ACC112 (cell line): ENCODE data around the gene SORCS3.
"Not testable (repeated sequence)": the region's sequence is repeated elsewhere in the genome, so short reads cannot be mapped to it uniquely, and the experiment has no call there.

Experiments
- H2AFZ ChIP-seq: fragments of 200-600 bp; sonication (generic); one replicate; pipeline ENCODE4 v1.6.0; 2017; ENCODE audit warnings: antibody characterized with exemption, low read length; ENCODE audit not compliant: unreplicated experiment
- H3K27ac ChIP-seq: fragments of 200-600 bp; sonication (generic); 2 replicates; pipeline ENCODE4 v1.5.1; 2014; ENCODE audit warnings: low read depth, mild to moderate bottlenecking, antibody characterized with exemption, low read length, moderate library complexity
- H3K27me3 ChIP-seq: fragments of 200-600 bp; sonication (generic); 2 replicates; pipeline ENCODE4 v1.6.1; 2014; ENCODE audit warnings: mild to moderate bottlenecking, antibody characterized with exemption, low read length, moderate library complexity, mixed read lengths; ENCODE audit not compliant: insufficient read depth
- H3K36me3 ChIP-seq: fragments of 200-600 bp; sonication (generic); 2 replicates; pipeline ENCODE4 v1.6.1; 2016; ENCODE audit warnings: mild to moderate bottlenecking, antibody characterized with exemption, low read length, moderate library complexity, mixed read lengths; ENCODE audit not compliant: insufficient read depth
- H3K4me1 ChIP-seq: fragments of 200-600 bp; sonication (generic); one replicate; pipeline ENCODE4 v1.6.1; 2016; ENCODE audit warnings: low read length, mixed read lengths; ENCODE audit not compliant: insufficient read depth, unreplicated experiment, control insufficient read depth
- H3K4me3 ChIP-seq: fragments of 200-600 bp; sonication (generic); 2 replicates; pipeline ENCODE4 v1.5.1; 2014; ENCODE audit warnings: mild to moderate bottlenecking, low read depth, low read length
- H3K79me2 ChIP-seq: fragments of 200-600 bp; sonication (generic); one replicate; pipeline ENCODE4 v1.6.0; 2016; ENCODE audit warnings: low read length; ENCODE audit not compliant: control insufficient read depth, unreplicated experiment, insufficient read depth

Gene SORCS3

GRCh38 chr10:104689547-104689946 is 48.5 kb downstream of the SORCS3 start:
- H3K4me1 ChIP-seq, result no peaks in the 10 kb centered on the region
- H3K36me3 ChIP-seq, result no peaks in the 10 kb centered on the region
- H3K27ac ChIP-seq, result no peak overlapping the region
- no peaks in the 10 kb centered on the region for H3K79me2 ChIP-seq
- no peaks in the 10 kb centered on the region for H3K27me3 ChIP-seq
- no peak overlapping the region for H2AFZ ChIP-seq
- H3K4me3 ChIP-seq, result no peak overlapping the region

DNA sequence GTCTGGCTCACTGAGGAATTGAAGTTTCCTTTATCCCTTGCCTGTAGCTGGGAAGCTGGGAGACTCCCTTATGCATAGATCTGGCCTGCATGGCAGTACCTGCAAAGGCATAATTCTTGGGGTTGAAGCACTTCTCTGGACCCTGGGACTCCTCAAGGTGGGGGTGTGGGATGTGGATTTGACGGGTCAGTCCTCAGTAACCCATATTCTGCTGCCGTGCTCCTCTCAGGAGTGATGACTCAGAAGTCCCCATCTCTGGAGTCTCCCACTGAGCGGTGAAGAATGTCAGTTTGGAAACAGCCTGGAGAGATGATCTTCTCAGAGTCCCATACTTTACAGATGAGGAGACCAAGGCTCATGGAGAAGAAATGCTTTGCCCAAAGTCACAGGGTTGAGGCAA is 49.0 kb downstream of the SORCS3 start:
- Histone ChIP-seq H2AFZ (no peak overlapping the region), H3K36me3 (no peaks in the 10 kb centered on the region), H3K27ac (no peak overlapping the region), H3K27me3 (no peaks in the 10 kb centered on the region), H3K79me2 (no peaks in the 10 kb centered on the region), H3K4me3 (no peak overlapping the region), H3K4me1 (no peaks in the 10 kb centered on the region)

GRCh38 chr10:104690959-104691358 is 49.9 kb downstream of the SORCS3 start:
- Histone ChIP-seq H2AFZ (no peak overlapping the region), H3K27me3 (no peaks in the 10 kb centered on the region), H3K4me3 (no peak overlapping the region), H3K27ac (no peak overlapping the region), H3K79me2 (no peaks in the 10 kb centered on the region), H3K4me1 (no peaks in the 10 kb centered on the region), H3K36me3 (no peaks in the 10 kb centered on the region)

DNA sequence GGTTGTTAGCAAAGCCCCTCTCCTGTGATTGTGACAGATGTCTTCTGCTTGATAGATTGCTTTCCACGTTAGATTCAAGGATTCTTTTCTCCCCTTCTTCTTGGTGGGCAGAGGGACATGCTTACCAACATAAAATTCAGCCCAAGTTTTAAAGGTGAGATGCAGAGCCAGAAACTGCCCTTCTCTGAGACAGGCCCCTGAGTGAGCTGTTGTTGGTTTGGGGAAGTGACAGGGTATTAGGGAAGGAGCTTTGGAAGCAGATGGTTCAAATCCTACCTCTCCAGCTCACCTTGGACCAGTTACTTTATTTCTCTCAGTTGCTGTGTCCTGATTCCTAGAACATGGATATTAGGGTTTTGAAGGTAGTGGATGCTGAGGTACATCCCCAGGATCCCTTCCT is 53.0 kb downstream of the SORCS3 start:
- Histone ChIP-seq H3K27ac (no peak overlapping the region), H3K36me3 (no peaks in the 10 kb centered on the region), H3K4me1 (no peaks in the 10 kb centered on the region), H3K4me3 (no peak overlapping the region), H3K27me3 (no peaks in the 10 kb centered on the region), H2AFZ (no peak overlapping the region), H3K79me2 (no peaks in the 10 kb centered on the region)

DNA sequence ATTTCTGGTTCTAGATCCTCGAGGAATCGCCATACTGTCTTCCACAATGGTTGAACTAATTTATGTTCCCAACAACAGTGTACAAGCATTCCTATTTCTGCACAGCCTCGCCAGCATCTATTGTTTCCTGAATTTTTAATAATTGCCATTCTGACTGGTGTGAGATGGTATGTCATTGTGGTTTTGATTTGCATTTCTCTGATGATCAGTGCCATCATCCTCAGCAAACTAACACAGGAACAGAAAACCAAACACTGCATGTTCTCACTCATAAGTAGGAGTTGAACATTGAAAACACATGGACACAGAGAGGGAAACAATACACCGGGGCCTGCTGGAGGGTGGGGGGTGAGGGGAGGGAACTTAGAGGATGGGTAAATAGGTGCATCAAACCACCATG is 62.2 kb downstream of the SORCS3 start:
- not testable (repeated sequence) for H3K4me1 ChIP-seq, H3K27ac ChIP-seq, H3K79me2 ChIP-seq, H3K27me3 ChIP-seq, H2AFZ ChIP-seq, H3K4me3 ChIP-seq, H3K36me3 ChIP-seq

DNA sequence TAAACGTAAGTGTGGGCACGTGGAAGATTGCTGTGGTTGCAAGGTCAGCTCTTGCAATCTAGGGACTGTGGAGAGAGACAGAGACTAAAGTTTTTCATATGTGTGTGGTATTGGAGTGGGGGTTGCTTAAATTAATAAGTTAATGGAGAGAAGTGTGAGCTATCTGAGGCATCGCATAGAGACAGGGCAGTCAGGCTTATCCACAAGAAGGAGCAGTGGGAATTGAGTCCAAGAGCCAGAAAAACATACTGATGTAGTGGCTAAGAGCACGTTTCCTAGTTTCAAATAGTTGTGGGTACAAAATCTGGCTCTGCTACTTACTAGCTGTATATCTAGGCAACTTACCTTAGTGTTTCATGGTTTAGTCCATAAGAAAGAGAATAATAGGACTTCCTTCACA is 65.8 kb downstream of the SORCS3 start:
- Histone ChIP-seq H3K4me1 (no peaks in the 10 kb centered on the region), H3K27ac (no peak overlapping the region)

GRCh38 chr10:104707602-104708459 is 66.7 kb downstream of the SORCS3 start:
- Histone ChIP-seq H3K27ac (no peak overlapping the region), H3K4me3 (no peak overlapping the region), H3K27me3 (no peaks in the 10 kb centered on the region), H2AFZ (no peak overlapping the region), H3K36me3 (no peaks in the 10 kb centered on the region), H3K4me1 (no peaks in the 10 kb centered on the region), H3K79me2 (no peaks in the 10 kb centered on the region)

More for the DNA sequence above, 65.8 kb downstream of the SORCS3 start:
- H3K4me3 ChIP-seq, result no peak overlapping the region
- H2AFZ ChIP-seq, result no peak overlapping the region
- no peaks in the 10 kb centered on the region for H3K79me2 ChIP-seq
- H3K27me3 ChIP-seq, result no peaks in the 10 kb centered on the region
- H3K36me3 ChIP-seq, result no peaks in the 10 kb centered on the region

- no peak overlapping the region for H2AFZ ChIP-seq
- H3K27ac ChIP-seq, result no peak overlapping the region
- H3K4me1 ChIP-seq, result no peaks in the 10 kb centered on the region
- no peaks in the 10 kb centered on the region for H3K27me3 ChIP-seq
- no peak overlapping the region for H3K4me3 ChIP-seq
- no peaks in the 10 kb centered on the region for H3K79me2 ChIP-seq
- H3K36me3 ChIP-seq, result no peaks in the 10 kb centered on the region
Measured at GRCh38 chr10:104711302-104711721, 70.2 kb downstream of the SORCS3 start.

DNA sequence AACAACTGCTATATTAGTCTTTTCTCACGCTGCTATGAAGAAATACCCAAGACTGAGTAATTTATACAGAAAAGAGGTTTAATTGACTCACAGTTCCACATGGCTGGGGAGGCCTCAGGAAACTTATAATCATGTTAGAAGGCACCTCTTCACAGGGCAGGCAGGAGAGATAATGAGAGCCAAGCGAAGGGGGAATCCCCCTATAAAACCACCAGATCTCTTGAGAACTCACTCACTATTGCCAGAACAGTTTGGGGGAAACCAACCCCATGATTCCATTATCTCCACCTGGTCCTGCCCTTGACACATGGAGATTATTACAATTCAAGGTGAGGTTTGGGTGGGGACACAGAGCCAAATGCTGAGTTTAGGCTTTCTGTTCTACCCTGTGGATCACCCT is 89.5 kb downstream of the SORCS3 start:
- not testable (repeated sequence) for H3K27me3 ChIP-seq, H2AFZ ChIP-seq, H3K4me3 ChIP-seq, H3K27ac ChIP-seq, H3K36me3 ChIP-seq, H3K4me1 ChIP-seq, H3K79me2 ChIP-seq

DNA sequence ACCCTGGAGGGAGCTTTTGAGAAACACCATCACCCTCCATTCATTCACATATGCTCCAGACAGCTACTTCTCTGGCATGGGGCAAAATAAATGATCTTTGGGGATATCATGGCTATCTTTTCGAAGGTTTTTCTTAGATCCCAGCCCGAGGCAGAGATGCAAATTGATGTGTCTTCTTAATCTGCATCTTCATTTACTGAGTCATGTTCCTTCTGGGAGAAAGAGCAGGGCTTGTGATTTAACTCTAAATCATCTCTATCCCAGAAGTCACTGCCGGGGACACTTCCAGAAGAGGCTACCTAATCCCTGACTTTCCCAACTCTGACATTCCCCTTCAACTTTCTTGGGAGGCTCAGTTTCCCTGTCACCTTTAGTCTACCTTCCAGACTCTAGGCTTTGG is 90.1 kb downstream of the SORCS3 start:
- Histone ChIP-seq H2AFZ (no peak overlapping the region), H3K27ac (no peak overlapping the region), H3K27me3 (no peaks in the 10 kb centered on the region), H3K79me2 (no peaks in the 10 kb centered on the region), H3K36me3 (no peaks in the 10 kb centered on the region), H3K4me1 (no peaks in the 10 kb centered on the region), H3K4me3 (no peak overlapping the region)

GRCh38 chr10:104732222-104732621 is 91.1 kb downstream of the SORCS3 start:
- H3K27ac ChIP-seq, result no peak overlapping the region
- H3K4me3 ChIP-seq, result no peak overlapping the region
- no peaks in the 10 kb centered on the region for H3K4me1 ChIP-seq
- H3K79me2 ChIP-seq, result no peaks in the 10 kb centered on the region
- no peaks in the 10 kb centered on the region for H3K36me3 ChIP-seq
- no peak overlapping the region for H2AFZ ChIP-seq
- no peaks in the 10 kb centered on the region for H3K27me3 ChIP-seq
